ENCODE results near the gene MRPL10. TPM values are rescaled to one million over a fixed set of nuclear protein-coding genes. Genes with fewer than 3 reads are reported as not detected.
A peak's percentile ranks its signal among the peaks of the same experiment; 100 is the strongest.

MRPL10 gene
- total RNA-seq, 1 donor = 35.8 TPM

GRCh38 chr17:47802341-47803022, 28.9 kb downstream of the MRPL10 start:
- H2AFZ ChIP-seq (ENCODE audit: low read length) = no peak overlapping the region

GRCh38 chr17:47801906-47802305, 29.4 kb downstream of the MRPL10 start:
- Histone ChIP-seq H3K27ac (ENCODE audit: low read depth, low read length) (no peak overlapping the region), H3K4me3 (ENCODE audit: insufficient read depth, low read length) (no peak overlapping the region), H3K9me3 (ENCODE audit: low read depth, low read length) (no peaks in the 10 kb centered on the region), H3K4me2 (ENCODE audit: insufficient read depth, low read length) (no peak overlapping the region), H3K4me1 (ENCODE audit: insufficient read depth, low read length) (no peaks in the 10 kb centered on the region), H4K20me1 (ENCODE audit: insufficient read depth, low read length) (peaks cover under 1% of the 10 kb centered on the region), H3K36me3 (ENCODE audit: insufficient read depth, low read length) (peaks cover 1% of the 10 kb centered on the region), H3K27me3 (ENCODE audit: insufficient read depth, low read length) (peaks cover 28% of the 10 kb centered on the region), H2AFZ (ENCODE audit: low read length) (no peak overlapping the region), H3K79me2 (ENCODE audit: insufficient read depth, low read length) (no peaks in the 10 kb centered on the region)
- DNase-seq (ENCODE audit: insufficient read length, low spot score, missing footprints) = no peak
- TF ChIP-seq, protein P1, sequence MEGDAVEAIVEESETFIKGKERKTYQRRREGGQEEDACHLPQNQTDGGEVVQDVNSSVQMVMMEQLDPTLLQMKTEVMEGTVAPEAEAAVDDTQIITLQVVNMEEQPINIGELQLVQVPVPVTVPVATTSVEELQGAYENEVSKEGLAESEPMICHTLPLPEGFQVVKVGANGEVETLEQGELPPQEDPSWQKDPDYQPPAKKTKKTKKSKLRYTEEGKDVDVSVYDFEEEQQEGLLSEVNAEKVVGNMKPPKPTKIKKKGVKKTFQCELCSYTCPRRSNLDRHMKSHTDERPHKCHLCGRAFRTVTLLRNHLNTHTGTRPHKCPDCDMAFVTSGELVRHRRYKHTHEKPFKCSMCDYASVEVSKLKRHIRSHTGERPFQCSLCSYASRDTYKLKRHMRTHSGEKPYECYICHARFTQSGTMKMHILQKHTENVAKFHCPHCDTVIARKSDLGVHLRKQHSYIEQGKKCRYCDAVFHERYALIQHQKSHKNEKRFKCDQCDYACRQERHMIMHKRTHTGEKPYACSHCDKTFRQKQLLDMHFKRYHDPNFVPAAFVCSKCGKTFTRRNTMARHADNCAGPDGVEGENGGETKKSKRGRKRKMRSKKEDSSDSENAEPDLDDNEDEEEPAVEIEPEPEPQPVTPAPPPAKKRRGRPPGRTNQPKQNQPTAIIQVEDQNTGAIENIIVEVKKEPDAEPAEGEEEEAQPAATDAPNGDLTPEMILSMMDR (IDR thresholded peaks at IDR 0.05; ENCODE audit: extremely low read depth, low read depth, low read length) = no peak

More at GRCh38 chr17:47802341-47803022, 28.9 kb downstream of the MRPL10 start:
- Histone ChIP-seq H3K4me2 (ENCODE audit: insufficient read depth, low read length) (no peak overlapping the region), H3K4me1 (ENCODE audit: insufficient read depth, low read length) (no peaks in the 10 kb centered on the region), H3K79me2 (ENCODE audit: insufficient read depth, low read length) (no peaks in the 10 kb centered on the region), H3K4me3 (ENCODE audit: insufficient read depth, low read length) (no peak overlapping the region), H3K9me3 (ENCODE audit: low read depth, low read length) (no peaks in the 10 kb centered on the region), H4K20me1 (ENCODE audit: insufficient read depth, low read length) (peaks cover 5% of the 10 kb centered on the region), H3K27ac (ENCODE audit: low read depth, low read length) (no peak overlapping the region), H3K36me3 (ENCODE audit: insufficient read depth, low read length) (peaks cover 6% of the 10 kb centered on the region), H3K27me3 (ENCODE audit: insufficient read depth, low read length) (peaks cover 28% of the 10 kb centered on the region)
- peak; percentile 90 for DNase-seq (ENCODE audit: insufficient read length, low spot score, missing footprints)
- TF ChIP-seq, protein P1 (IDR thresholded peaks at IDR 0.05; ENCODE audit: extremely low read depth, low read depth, low read length) = peak; percentile 62

DNA sequence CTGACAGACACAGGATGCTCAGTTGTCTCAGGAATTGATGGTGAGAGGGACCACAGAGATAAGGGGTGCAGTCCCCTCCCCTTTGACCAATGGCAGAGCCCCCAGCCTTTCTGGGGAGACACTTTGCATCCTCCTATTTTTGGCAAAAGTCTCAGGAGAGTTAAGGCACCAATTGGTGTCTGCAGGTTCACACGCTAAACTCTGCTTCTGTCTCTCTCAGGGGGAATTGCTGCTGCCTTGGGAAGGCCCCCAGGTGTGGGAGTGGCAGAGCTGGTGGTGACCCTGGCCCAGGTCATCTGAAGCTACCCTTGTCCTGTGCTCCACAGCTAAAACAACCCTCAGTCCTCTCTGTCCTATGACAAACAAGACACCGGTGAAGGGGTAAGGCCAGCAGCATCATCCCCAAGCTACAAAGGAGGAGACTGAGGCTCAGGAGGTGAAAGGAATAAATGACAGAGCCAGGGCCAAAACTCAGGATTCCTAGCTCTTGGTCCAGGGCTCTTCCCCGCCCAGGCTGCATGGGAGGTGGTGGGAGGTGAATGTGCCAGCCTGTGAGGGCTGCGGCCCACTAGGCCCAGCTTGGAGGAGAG, 30.1 kb downstream of the MRPL10 start:
- Histone ChIP-seq H3K27me3 (ENCODE audit: insufficient read depth, low read length) (peaks cover 28% of the 10 kb centered on the region), H3K79me2 (ENCODE audit: insufficient read depth, low read length) (no peaks in the 10 kb centered on the region), H3K4me1 (ENCODE audit: insufficient read depth, low read length) (no peaks in the 10 kb centered on the region), H3K36me3 (ENCODE audit: insufficient read depth, low read length) (no peaks in the 10 kb centered on the region), H3K27ac (ENCODE audit: low read depth, low read length) (no peak overlapping the region), H4K20me1 (ENCODE audit: insufficient read depth, low read length) (no peaks in the 10 kb centered on the region), H2AFZ (ENCODE audit: low read length) (no peak overlapping the region), H3K4me2 (ENCODE audit: insufficient read depth, low read length) (no peak overlapping the region), H3K9me3 (ENCODE audit: low read depth, low read length) (no peaks in the 10 kb centered on the region), H3K4me3 (ENCODE audit: insufficient read depth, low read length) (no peak overlapping the region)
- TF ChIP-seq, protein P1 (IDR thresholded peaks at IDR 0.05; ENCODE audit: extremely low read depth, low read depth, low read length) = no peak
- DNase-seq (ENCODE audit: insufficient read length, low spot score, missing footprints) = no peak

GRCh38 chr17:47800686-47801085, 30.7 kb downstream of the MRPL10 start:
- Histone ChIP-seq H3K4me2 (ENCODE audit: insufficient read depth, low read length) (no peak overlapping the region), H3K4me1 (ENCODE audit: insufficient read depth, low read length) (no peaks in the 10 kb centered on the region), H4K20me1 (ENCODE audit: insufficient read depth, low read length) (no peaks in the 10 kb centered on the region), H3K27ac (ENCODE audit: low read depth, low read length) (no peak overlapping the region), H3K79me2 (ENCODE audit: insufficient read depth, low read length) (no peaks in the 10 kb centered on the region), H3K4me3 (ENCODE audit: insufficient read depth, low read length) (no peak overlapping the region), H2AFZ (ENCODE audit: low read length) (no peak overlapping the region), H3K27me3 (ENCODE audit: insufficient read depth, low read length) (peaks cover 28% of the 10 kb centered on the region), H3K9me3 (ENCODE audit: low read depth, low read length) (no peaks in the 10 kb centered on the region), H3K36me3 (ENCODE audit: insufficient read depth, low read length) (no peaks in the 10 kb centered on the region)
- TF ChIP-seq, protein P1 (IDR thresholded peaks at IDR 0.05; ENCODE audit: extremely low read depth, low read depth, low read length) = no peak
- DNase-seq (ENCODE audit: insufficient read length, low spot score, missing footprints) = no peak

Data from osteoblast (primary cell).